Heart right ventricle (tissue), 16 donors: ENCODE data around the gene NOP10. TPM values are rescaled to one million over a fixed set of nuclear protein-coding genes. Genes with fewer than 3 reads are reported as not detected.
"Not testable (repeated sequence)": the region's sequence is repeated elsewhere in the genome, so short reads cannot be mapped to it uniquely, and the experiment has no call there.

Experiments
- ATAC-seq, 8 donors: fragments of 200-7000 bp; cut with Tn5 transposase; one replicate each; pipeline ENCODE4 v1.9.1; 2020; ENCODE audit warnings: mild to moderate bottlenecking in 8 of 8, moderate library complexity in 8 of 8, moderate number of reproducible peaks in 1 of 8
- DNase-seq, 2 donors: peaks; one replicate each; pipeline ENCODE4 v3.0.0-alpha.2; 2020
- H3K27ac ChIP-seq, 10 donors: fragments of 200-600 bp; sonication (generic) in 2 of 10; one replicate each; pipeline versions ENCODE4 v1.5.0 to v1.8.0; 2020 to 2022; ENCODE audit warnings: mild to moderate bottlenecking in 3 of 10
- H3K27me3 ChIP-seq, 7 donors: fragments of 200-600 bp; one replicate each; pipeline ENCODE4 v1.8.0; 2021 to 2022; ENCODE audit warnings: mild to moderate bottlenecking in 2 of 7
- H3K36me3 ChIP-seq, 9 donors: fragments of 200-600 bp; sonication (generic) in 1 of 9; one replicate each; pipeline versions ENCODE4 v1.5.0 to v1.8.0; 2020 to 2022; ENCODE audit warnings: mild to moderate bottlenecking in 2 of 9
- H3K4me1 ChIP-seq, 9 donors: fragments of 200-600 bp; sonication (generic) in 1 of 9; one replicate each; pipeline versions ENCODE4 v1.5.0 to v1.8.0; 2020 to 2022; ENCODE audit warnings: mild to moderate bottlenecking in 4 of 9
- H3K4me3 ChIP-seq, 10 donors: fragments of 200-600 bp; sonication (generic) in 2 of 10; one replicate each; pipeline versions ENCODE4 v1.5.0 to v1.8.0; 2020 to 2022; ENCODE audit warnings: mild to moderate bottlenecking in 7 of 10, moderate library complexity in 2 of 10
- H3K9me3 ChIP-seq, 11 donors: fragments of 200-600 bp in 10 of 11; sonication (generic) in 2 of 11; one replicate each; pipeline versions ENCODE4 v1.5.0 to v1.8.0; 2013 to 2022; ENCODE audit warnings: mild to moderate bottlenecking in 2 of 11, control low read depth in 1 of 11, moderate library complexity in 1 of 11
- CTCF ChIP-seq, 9 donors: fragments of 200-600 bp; sonication (generic) in 2 of 9; IDR thresholded peaks; one replicate each; pipeline versions ENCODE4 v1.5.0 to v1.8.0; 2021 to 2022; ENCODE audit warnings: antibody characterized with exemption in 9 of 9, mild to moderate bottlenecking in 5 of 9, moderate library complexity in 1 of 9
- WGBS, 2 donors: extraction: QIAGEN DNeasy Blood & Tissue Kit; methylation state at CpG; one replicate each; pipeline ENCODE4 v1.1.7; 2013; ENCODE audit warnings: inconsistent platforms in 1 of 2; 5-methylcytosine and 5-hydroxymethylcytosine counted together
- intact Hi-C, 10 donors: fragments of 100-400 bp; cut with DNase I; formaldehyde crosslinking; loops; one replicate each; pipeline versions ENCODE4 v1.11.1 to v1.14.2; 2022
- polyA plus RNA-seq, 2 donors: library from polyadenylated mRNA; stranded (reverse); fragments of 200-250 nt; gene quantifications; one replicate each; pipeline ENCODE4 v1.2.3, GENCODE V29; 2013
- total RNA-seq, 10 donors: library from RNA; stranded (reverse); fragmentation: NEBNext Ultra II Directional in 3 of 10; extraction: Animal tissue kit (Norgen Biotek cat#: 25700) in 3 of 10; gene quantifications; one replicate each; pipeline versions ENCODE4 v1.2.1 to v1.2.4, GENCODE V29; 2021 to 2023
- donor health status: Arrhythmogenic right ventricular cardiomyopathy.
- donor health status: ischemic (EF 13 %, LVEDD 7.1; RV severe dilation, severe dysfunction).
- donor health status: healthy with polysubstance abuse.
- donor health status: DM: no; HTN: yes; CAD: no.
- donor health status: DM: no; HTN: no; CAD: no.
- donor health status: ischemic (EF 25% LVEDD 6.9; RV normal size, moderate dysfunction).
- donor health status: ischemic (EF 25% LVEDD 5.7; RV mildly dilated, moderate dysfunction).
- donor health status: healthy.
- donor health status: DM: yes; HTN: yes; CAD: no.
- donor health status: Ischemic cardiomyopathy.
- donor health status: ischemic (EF 35%, LVEDD 5.7; RV mildly dilated, moderate dysfunction).
- donor health status: nonischemic (EF 11% LVEDD 7.7; RV severe dilation, severe dysfunction).
- donor health status: DM: yes; HTN: yes; CAD: no.
- donor health status: PGD.
- donor health status: ischemic (EF 29% LVEDD 5.4; RV normal size, mild dysfunction).
- donor health status: nonischemic (EF 23%, LVEDD 6.1; RV moderate dilation, normal function).

NOP10 gene
- total and polyA plus RNA-seq, 12 donors: 92.3 to 410 (median 119) TPM

DNA sequence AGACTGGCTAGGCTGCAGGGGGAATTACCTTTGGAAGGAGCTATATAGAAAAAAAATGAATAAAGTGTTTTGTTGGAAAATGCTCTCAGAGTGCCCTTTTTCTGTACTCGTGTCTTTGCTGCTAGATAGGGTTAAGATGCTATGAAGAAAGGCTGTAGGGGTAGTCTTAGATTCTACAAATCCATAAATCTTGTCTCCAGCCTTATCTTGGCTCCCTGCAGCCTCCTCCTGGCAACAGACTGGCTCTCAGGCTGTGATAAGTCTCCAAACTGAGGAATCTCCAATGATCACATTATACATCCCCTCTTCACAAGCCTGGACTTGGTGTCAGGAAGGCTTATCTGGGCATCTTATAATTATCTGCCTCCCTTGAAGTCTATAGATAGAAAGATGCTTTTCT lies 14.7 kb upstream of the NOP10 start:
- no peak for DNase-seq
- H3K27ac ChIP-seq: no peak overlapping the region
- WGBS, 2 donors: 91 to 94% methylated on average over 1 of the region's 1 CpG
- H3K36me3 ChIP-seq: peaks cover 0 to 88% (median 24%) of the 10 kb centered on the region in 9 donors
- TF ChIP-seq CTCF (IDR thresholded peaks at IDR 0.05): no peak
- no peaks in the 10 kb centered on the region for H3K27me3 ChIP-seq
- no peaks in the 10 kb centered on the region for H3K9me3 ChIP-seq
- no peak overlapping the region for H3K4me3 ChIP-seq
- ATAC-seq: no peak
- H3K4me1 ChIP-seq: no peaks in the 10 kb centered on the region
- intact Hi-C loops: no loop called here

GRCh38 chr15:34355241-34355640 lies 12.3 kb upstream of the NOP10 start:
- DNase-seq: no peak
- peaks cover 0 to 64% (median 13%) of the 10 kb centered on the region in 9 donors for H3K36me3 ChIP-seq
- ATAC-seq: no peak
- no peaks in the 10 kb centered on the region for H3K4me1 ChIP-seq
- 94 to 95% methylated on average over 9 of the region's 9 CpGs for WGBS, 2 donors
- no peaks in the 10 kb centered on the region for H3K9me3 ChIP-seq
- no peaks in the 10 kb centered on the region for H3K27me3 ChIP-seq
- no peak overlapping the region for H3K4me3 ChIP-seq
- no peak for TF ChIP-seq CTCF (IDR thresholded peaks at IDR 0.05)
- intact Hi-C loops: no loop called here
- no peak overlapping the region for H3K27ac ChIP-seq

GRCh38 chr15:34354286-34354685 lies 11.3 kb upstream of the NOP10 start:
- ATAC-seq (no peak), DNase-seq (no peak)
- H3K9me3 ChIP-seq: no peaks in the 10 kb centered on the region
- H3K4me3 ChIP-seq: no peak overlapping the region
- no peak overlapping the region for H3K27ac ChIP-seq
- no peaks in the 10 kb centered on the region for H3K27me3 ChIP-seq
- peaks cover 0 to 54% (median 8%) of the 10 kb centered on the region in 9 donors for H3K36me3 ChIP-seq
- H3K4me1 ChIP-seq: no peaks in the 10 kb centered on the region
- 95% methylated on average over 7 of the region's 7 CpGs for WGBS, 2 donors
- intact Hi-C loops: no loop called here
- no peak for TF ChIP-seq CTCF (IDR thresholded peaks at IDR 0.05)

DNA sequence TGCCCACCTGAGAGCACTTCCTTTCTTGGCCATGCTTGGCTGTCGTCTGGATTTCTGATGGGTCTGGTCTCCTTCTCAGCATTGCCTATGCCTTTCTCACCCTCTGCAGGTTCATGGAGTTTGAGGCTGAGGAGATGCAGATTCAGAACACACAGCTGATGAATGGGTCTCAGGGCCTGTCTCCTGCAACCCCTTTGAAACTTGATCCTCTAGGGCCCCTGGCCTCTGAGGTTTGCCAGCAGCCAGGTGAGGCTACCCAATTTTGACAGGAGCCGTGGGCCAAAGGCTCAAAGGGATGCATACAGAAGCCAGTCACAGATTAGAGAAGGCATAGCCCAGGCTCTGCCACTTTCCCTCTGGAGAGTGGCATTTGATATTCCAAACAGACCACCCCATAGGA lies 10.7 kb upstream of the NOP10 start:
- ATAC-seq (no peak), DNase-seq (no peak)
- peaks cover 0 to 47% (median 1%) of the 10 kb centered on the region in 9 donors for H3K36me3 ChIP-seq
- no peak overlapping the region for H3K27ac ChIP-seq
- H3K4me1 ChIP-seq: no peaks in the 10 kb centered on the region
- no peak for TF ChIP-seq CTCF (IDR thresholded peaks at IDR 0.05)
- intact Hi-C loops: no loop called here
- H3K9me3 ChIP-seq: no peaks in the 10 kb centered on the region
- WGBS, 2 donors: 73 to 78% methylated on average over 2 of the region's 2 CpGs
- H3K4me3 ChIP-seq: no peak overlapping the region
- H3K27me3 ChIP-seq: no peaks in the 10 kb centered on the region

DNA sequence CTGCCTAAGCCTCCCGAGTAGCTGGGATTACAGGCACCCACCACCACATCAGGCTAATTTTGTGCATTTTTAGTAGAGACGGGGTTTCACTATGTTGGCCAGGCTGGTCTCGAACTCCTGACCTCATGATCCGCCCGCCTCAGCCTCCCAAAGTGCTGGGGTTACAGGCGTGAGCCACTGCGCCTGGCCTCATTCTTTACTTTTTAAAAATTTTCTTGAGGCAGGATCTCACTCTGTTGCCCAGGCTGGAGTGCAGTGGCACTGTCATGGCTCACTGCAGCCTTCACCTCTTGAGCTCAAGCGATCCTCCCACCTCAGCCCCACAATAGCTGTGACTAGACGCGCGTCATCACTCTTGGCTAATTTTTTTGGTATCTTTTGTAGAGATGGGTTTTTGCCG lies 10.1 kb upstream of the NOP10 start:
- H3K27me3 ChIP-seq, ATAC-seq, H3K9me3 ChIP-seq, DNase-seq, H3K4me1 ChIP-seq, H3K27ac ChIP-seq, H3K4me3 ChIP-seq, intact Hi-C loops: not testable (repeated sequence)
- 97% methylated on average over 12 of the region's 12 CpGs for WGBS, 2 donors
- H3K36me3 ChIP-seq: peaks cover 0 to 41% (median 0%) of the 10 kb centered on the region in 9 donors
